Measurements from ENCODE around the gene PPP1R16B.

DNA sequence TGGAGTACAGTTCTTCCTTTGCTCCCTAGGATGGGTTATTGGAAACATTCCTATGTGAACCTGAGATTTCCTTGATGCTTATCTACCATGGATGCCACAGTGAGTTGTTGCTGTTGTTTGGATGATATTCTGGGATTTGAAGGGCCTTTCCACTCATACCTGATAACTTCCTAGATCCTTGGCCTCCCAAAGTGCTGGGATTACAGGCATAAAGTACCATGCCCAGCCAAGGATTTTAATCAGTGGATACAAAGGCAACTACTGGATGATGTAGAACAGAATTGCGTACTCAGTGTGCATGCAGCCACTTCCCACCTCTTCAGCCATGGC lies 20.0 kb downstream of the PPP1R16B start:
- TF ChIP-seq, protein P1, sequence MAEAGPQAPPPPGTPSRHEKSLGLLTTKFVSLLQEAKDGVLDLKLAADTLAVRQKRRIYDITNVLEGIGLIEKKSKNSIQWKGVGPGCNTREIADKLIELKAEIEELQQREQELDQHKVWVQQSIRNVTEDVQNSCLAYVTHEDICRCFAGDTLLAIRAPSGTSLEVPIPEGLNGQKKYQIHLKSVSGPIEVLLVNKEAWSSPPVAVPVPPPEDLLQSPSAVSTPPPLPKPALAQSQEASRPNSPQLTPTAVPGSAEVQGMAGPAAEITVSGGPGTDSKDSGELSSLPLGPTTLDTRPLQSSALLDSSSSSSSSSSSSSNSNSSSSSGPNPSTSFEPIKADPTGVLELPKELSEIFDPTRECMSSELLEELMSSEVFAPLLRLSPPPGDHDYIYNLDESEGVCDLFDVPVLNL (IDR thresholded peaks at IDR 0.05; ENCODE audit: low read depth, low read length): no peak
- TF ChIP-seq CTCF (IDR thresholded peaks at IDR 0.05 in 2 of 3, conservative IDR thresholded peaks at IDR 0.05 in 1 of 3; ENCODE audit: control insufficient read depth in 2 of 3, extremely low read depth in 1 of 3, insufficient read depth in 1 of 3, low read depth in 3 of 3, low read length in 3 of 3) (no peak), NFYB (IDR thresholded peaks at IDR 0.05; ENCODE audit: insufficient read depth, low read depth, low read length) (no peak)

Data from GM12878 (cell line).